Thyroid gland (tissue), 4 donors: ENCODE data around the gene CYGB. TPM values are rescaled to one million over a fixed set of nuclear protein-coding genes. Genes with fewer than 3 reads are reported as not detected.

ENCODE experiments used
- DNase-seq, 2 donors: peaks; one replicate each; pipeline ENCODE4 v3.0.0-alpha.2; 2019
- H3K27ac ChIP-seq, 3 donors: fragments of 200-600 bp; sonication (generic); 1 replicate in 2 of 3; 2 replicates in 1 of 3; pipeline ENCODE4 v1.5.1; 2016 to 2019; ENCODE audit warnings: mild to moderate bottlenecking in 1 of 3, moderate library complexity in 1 of 3
- H3K27me3 ChIP-seq: fragments of 200-600 bp; sonication (generic); one replicate; pipeline ENCODE4 v1.5.1; 2019
- H3K36me3 ChIP-seq, 2 donors: fragments of 200-600 bp; sonication (generic); one replicate each; pipeline ENCODE4 v1.5.1; 2016 to 2019
- H3K4me1 ChIP-seq, 2 donors: fragments of 200-600 bp; sonication (generic); one replicate each; pipeline ENCODE4 v1.5.1; 2017 to 2019
- H3K4me3 ChIP-seq, 3 donors: fragments of 200-600 bp; sonication (generic); replicated peaks in 1 of 3; 1 replicate in 2 of 3; 2 replicates in 1 of 3; pipeline ENCODE4 v1.5.1; 2016; ENCODE audit warnings: mild to moderate bottlenecking in 1 of 3
- H3K9me3 ChIP-seq: fragments of 200-600 bp; sonication (generic); one replicate; pipeline ENCODE4 v1.5.1; 2017
- CTCF ChIP-seq, 6 experiments: fragments of 200-600 bp in 3 of 6; fragments of 450-650 bp in 3 of 6; sonication (generic) in 3 of 6; IDR thresholded peaks; one replicate each; pipeline ENCODE4 v1.5.1; 2016 to 2019; ENCODE audit warnings: antibody characterized with exemption in 6 of 6, mild to moderate bottlenecking in 2 of 6, inconsistent platforms in 1 of 6, moderate library complexity in 1 of 6
- POLR2A ChIP-seq, 2 donors: fragments of 450-650 bp; IDR thresholded peaks; one replicate each; pipeline ENCODE4 v1.6.1; 2017; ENCODE audit warnings: antibody characterized with exemption in 2 of 2, mild to moderate bottlenecking in 2 of 2, moderate library complexity in 1 of 2
- WGBS, 2 donors: methylation state at CpG; one replicate each; pipeline ENCODE4 v1.1.5; 2017; 5-methylcytosine and 5-hydroxymethylcytosine counted together
- intact Hi-C: fragments of 100-400 bp; cut with DNase I; formaldehyde crosslinking; loops from one replicate; pipeline ENCODE4 v1.15.1; 2023
- total RNA-seq, 4 donors: library from RNA; depleted of rRNA; stranded (reverse); fragments of >200 nt; gene quantifications; one replicate each; pipeline ENCODE4 v1.2.3, GENCODE V29; 2016

CYGB gene
- total RNA-seq, 4 donors from 2014 or later: 14.7 to 32.3 (median 25.6) TPM

- H3K27me3 ChIP-seq: no peaks in the 10 kb centered on the region
- intact Hi-C loops: loop anchor here (10.0 kb wide), 1 partner anchor 157 kb away; the partner anchor contains the start of gene MXRA7
- H3K4me3 ChIP-seq: peak overlapping the region; percentile 24 to 50 (median 46)
- peak; percentile 95 for DNase-seq
- H3K9me3 ChIP-seq: no peaks in the 10 kb centered on the region
- H3K27ac ChIP-seq: peak overlapping the region; percentile 80 to 92 (median 90)
- H3K36me3 ChIP-seq: peaks cover 0 to 6% of the 10 kb centered on the region in 2 donors
- 1% methylated on average over 42 to 44 of the region's 55 CpGs for WGBS, 2 donors
- TF ChIP-seq POLR2A (IDR thresholded peaks at IDR 0.05): peak; percentile 39 to 91
- TF ChIP-seq CTCF (IDR thresholded peaks at IDR 0.05): peak in 5 of 6 experiments; percentile 25 to 69 (median 57)
- peaks cover 39 to 65% of the 10 kb centered on the region in 2 donors for H3K4me1 ChIP-seq
These were observed 20.1 kb upstream of the CYGB start for GRCh38 chr17:76557368-76558197.

- TF ChIP-seq CTCF (IDR thresholded peaks at IDR 0.05) (no peak), POLR2A (IDR thresholded peaks at IDR 0.05) (no peak)
- H3K4me3 ChIP-seq: peak overlapping the region; percentile 24 to 50 (median 46)
- H3K9me3 ChIP-seq: no peaks in the 10 kb centered on the region
- H3K36me3 ChIP-seq: peaks cover 0 to 5% of the 10 kb centered on the region in 2 donors
- H3K4me1 ChIP-seq: peaks cover 38 to 64% of the 10 kb centered on the region in 2 donors
- WGBS, 2 donors: 30 to 34% methylated on average over 30 of the region's 30 CpGs
- H3K27ac ChIP-seq: peak overlapping the region; percentile 80 to 92 (median 90)
- H3K27me3 ChIP-seq: no peaks in the 10 kb centered on the region
- intact Hi-C loops: loop anchor here (10.0 kb wide), 1 partner anchor 158 kb away; the partner anchor contains the start of gene MXRA7
- peak in 1 of 2 donors; percentile 28 for DNase-seq
These were observed 19.4 kb upstream of the CYGB start for GRCh38 chr17:76556765-76557367.

- Histone ChIP-seq H3K9me3 (no peaks in the 10 kb centered on the region), H3K27me3 (no peaks in the 10 kb centered on the region), H3K4me1 (peaks cover 49% of the 10 kb centered on the region in 2 donors), H3K4me3 (no peak overlapping the region), H3K27ac (peak overlapping the region; percentile 76 to 91 (median 82)), H3K36me3 (no peaks in the 10 kb centered on the region)
- intact Hi-C loops: loop anchor here (10.0 kb wide), 1 partner anchor 161 kb away; the partner anchor contains the start of gene MXRA7
- WGBS, 2 donors: 25 to 36% methylated on average over 6 of the region's 6 CpGs
- no peak for TF ChIP-seq CTCF (IDR thresholded peaks at IDR 0.05)
- peak in 1 of 2 donors; percentile 39 for TF ChIP-seq POLR2A (IDR thresholded peaks at IDR 0.05)
- peak; percentile 98 for DNase-seq
These were observed 16.6 kb upstream of the CYGB start for GRCh38 chr17:76554131-76554530.

DNA sequence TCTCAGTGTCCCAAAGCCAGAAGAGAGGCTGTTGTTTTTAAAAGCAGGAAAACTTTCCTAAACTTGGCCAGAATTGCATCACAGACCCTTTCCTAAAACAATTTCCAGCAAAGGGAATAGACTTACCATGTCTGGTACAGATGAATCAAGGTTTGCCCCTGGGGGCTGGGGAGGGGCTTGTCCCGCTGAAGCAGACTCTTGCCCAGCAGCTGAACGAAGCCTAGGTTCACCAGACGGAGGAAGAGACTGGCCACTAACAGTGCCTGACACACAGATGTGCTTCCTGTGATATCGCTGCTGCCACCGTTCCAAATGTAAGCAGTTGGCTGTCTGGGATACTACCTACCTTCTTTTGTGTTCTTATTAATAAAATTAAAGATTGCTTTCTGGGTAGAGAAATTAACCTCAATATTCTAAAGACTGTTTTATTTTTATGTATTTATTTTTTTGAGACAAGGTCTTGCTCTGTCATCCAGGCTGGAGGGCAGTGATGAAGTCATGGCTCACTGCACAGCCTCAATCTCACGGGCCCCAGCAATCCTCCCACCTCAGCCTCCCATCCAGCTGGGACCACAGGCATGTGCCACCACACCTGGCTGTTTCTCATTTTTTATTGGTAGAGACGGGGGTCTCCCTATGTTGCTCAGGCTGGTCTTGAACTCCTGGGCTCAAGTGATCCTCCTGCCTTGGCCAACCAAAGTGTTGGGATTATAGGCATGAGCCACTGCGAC, 15.8 kb upstream of the CYGB start:
- TF ChIP-seq POLR2A (IDR thresholded peaks at IDR 0.05): no peak
- no peak for TF ChIP-seq CTCF (IDR thresholded peaks at IDR 0.05)
- 63 to 73% methylated on average over 8 of the region's 8 CpGs for WGBS, 2 donors
- no peak for DNase-seq
- H3K9me3 ChIP-seq: no peaks in the 10 kb centered on the region
- H3K27me3 ChIP-seq: no peaks in the 10 kb centered on the region
- no peak overlapping the region for H3K4me3 ChIP-seq
- intact Hi-C loops: loop anchor here (10.0 kb wide), 1 partner anchor 161 kb away; the partner anchor contains the start of gene MXRA7
- peak overlapping the region; percentile 76 to 91 (median 82) for H3K27ac ChIP-seq
- H3K36me3 ChIP-seq: no peaks in the 10 kb centered on the region
- peaks cover 41% of the 10 kb centered on the region in 2 donors for H3K4me1 ChIP-seq
